Measurements from ENCODE around the gene PDPK1.
"Not testable (repeated sequence)": the region's sequence is repeated elsewhere in the genome, so short reads cannot be mapped to it uniquely, and the experiment has no call there.

DNA sequence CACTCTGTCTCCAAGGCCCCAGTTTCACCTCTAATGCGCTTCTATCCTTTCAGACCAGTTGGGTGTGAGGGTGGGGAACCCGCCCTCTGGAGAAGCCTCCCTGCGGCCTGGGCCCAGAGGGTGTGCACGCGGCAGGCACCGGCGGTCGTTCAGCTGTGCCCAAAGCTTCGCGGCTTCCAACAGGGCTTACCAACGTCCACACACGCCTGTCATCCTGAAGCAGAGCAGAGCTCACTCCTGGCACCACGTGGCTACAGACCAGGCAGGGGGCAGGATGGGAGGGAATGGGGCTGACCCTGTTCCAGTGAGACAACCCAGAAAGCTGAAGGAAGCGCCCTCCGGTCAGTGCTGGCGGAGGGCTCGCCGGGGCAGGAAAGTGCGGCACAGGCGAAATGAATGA is 81.1 kb downstream of the PDPK1 start:
- TF ChIP-seq, protein P1, sequence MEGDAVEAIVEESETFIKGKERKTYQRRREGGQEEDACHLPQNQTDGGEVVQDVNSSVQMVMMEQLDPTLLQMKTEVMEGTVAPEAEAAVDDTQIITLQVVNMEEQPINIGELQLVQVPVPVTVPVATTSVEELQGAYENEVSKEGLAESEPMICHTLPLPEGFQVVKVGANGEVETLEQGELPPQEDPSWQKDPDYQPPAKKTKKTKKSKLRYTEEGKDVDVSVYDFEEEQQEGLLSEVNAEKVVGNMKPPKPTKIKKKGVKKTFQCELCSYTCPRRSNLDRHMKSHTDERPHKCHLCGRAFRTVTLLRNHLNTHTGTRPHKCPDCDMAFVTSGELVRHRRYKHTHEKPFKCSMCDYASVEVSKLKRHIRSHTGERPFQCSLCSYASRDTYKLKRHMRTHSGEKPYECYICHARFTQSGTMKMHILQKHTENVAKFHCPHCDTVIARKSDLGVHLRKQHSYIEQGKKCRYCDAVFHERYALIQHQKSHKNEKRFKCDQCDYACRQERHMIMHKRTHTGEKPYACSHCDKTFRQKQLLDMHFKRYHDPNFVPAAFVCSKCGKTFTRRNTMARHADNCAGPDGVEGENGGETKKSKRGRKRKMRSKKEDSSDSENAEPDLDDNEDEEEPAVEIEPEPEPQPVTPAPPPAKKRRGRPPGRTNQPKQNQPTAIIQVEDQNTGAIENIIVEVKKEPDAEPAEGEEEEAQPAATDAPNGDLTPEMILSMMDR (IDR thresholded peaks at IDR 0.05), result not testable (repeated sequence)
- not testable (repeated sequence) for TF ChIP-seq POLR2A (IDR thresholded peaks at IDR 0.05)

Data from lower leg skin (tissue), 3 donors.